Caco-2 (cell line): ENCODE data around the gene LEMD2. TPM values are rescaled to one million over a fixed set of nuclear protein-coding genes. Genes with fewer than 3 reads are reported as not detected.

Experiments used
- BruUV-seq: library from RNA; stranded (reverse); fragments of 400-500 nt; replicated peaks from 2 replicates; lab custom pipeline; 2021; lab: Mats Ljungman, UMichigan
- CTCF ChIA-PET: fragments of 300-600 bp; sonication (Branson Sonifier 250); formaldehyde crosslinking; loops from one replicate; lab custom pipeline; 2022; ENCODE audit warnings: antibody characterized with exemption; lab: Charles Lee
- POLR2A ChIA-PET: fragments of 300-600 bp; sonication (Branson Sonifier 250); formaldehyde crosslinking; loops from one replicate; lab custom pipeline; 2022; ENCODE audit warnings: antibody characterized with exemption; lab: Charles Lee
- DNase-seq, 2 experiments: peaks; one replicate each; pipeline versions ENCODE4 v3.0.0 to v3.0.0-alpha.2; 2020 to 2022
- H3K27me3 ChIP-seq: replicated peaks from 2 replicates; pipeline ENCODE4 v1.6.0; 2011; ENCODE audit warnings: low read length; ENCODE audit not compliant: control insufficient read depth, insufficient read depth
- H3K36me3 ChIP-seq: 2 replicates; pipeline ENCODE4 v1.5.1; 2011; ENCODE audit warnings: low read length; ENCODE audit not compliant: control insufficient read depth, insufficient read depth
- H3K4me1 ChIP-seq: fragments of 250-450 bp; sonication (Bioruptor Pico); 2 replicates; pipeline ENCODE4 v1.5.1; 2020; ENCODE audit warnings: mild to moderate bottlenecking
- H3K4me3 ChIP-seq: 2 replicates; pipeline ENCODE4 v1.5.1; 2011; ENCODE audit warnings: low read depth, mild to moderate bottlenecking, control low read depth, low read length
- H3K9me3 ChIP-seq: fragments of 250-450 bp; sonication (Bioruptor Pico); 2 replicates; pipeline ENCODE4 v1.5.1; 2020; ENCODE audit warnings: mild to moderate bottlenecking, moderate library complexity
- H3K27ac Mint-ChIP-seq: one replicate; pipeline ENCODE4 v1.8.0; 2022; ENCODE audit warnings: mixed read lengths; ENCODE audit not compliant: unreplicated experiment
- H3K27me3 Mint-ChIP-seq: one replicate; pipeline ENCODE4 v1.8.0; 2022; ENCODE audit warnings: mixed read lengths; ENCODE audit not compliant: insufficient read depth, unreplicated experiment
- H3K36me3 Mint-ChIP-seq: one replicate; pipeline ENCODE4 v1.8.0; 2022; ENCODE audit warnings: mild to moderate bottlenecking, mixed read lengths; ENCODE audit not compliant: insufficient read depth, unreplicated experiment
- H3K4me1 Mint-ChIP-seq: one replicate; pipeline ENCODE4 v1.8.0; 2022; ENCODE audit warnings: low read depth, mixed read lengths; ENCODE audit not compliant: unreplicated experiment
- H3K4me3 Mint-ChIP-seq: one replicate; pipeline ENCODE4 v1.8.0; 2022; ENCODE audit warnings: mild to moderate bottlenecking, moderate library complexity, mixed read lengths; ENCODE audit not compliant: unreplicated experiment
- H3K9me3 Mint-ChIP-seq: one replicate; pipeline ENCODE4 v1.8.0; 2022; ENCODE audit warnings: mixed read lengths; ENCODE audit not compliant: unreplicated experiment
- intact Hi-C: fragments of 100-400 bp; cut with micrococcal nuclease; formaldehyde crosslinking; loops from one replicate; pipeline ENCODE4 v1.10.0; 2022; ENCODE audit not compliant: unreplicated experiment
- total RNA-seq: library from RNA; stranded (reverse); gene quantifications from 2 replicates; pipeline ENCODE4 v1.2.3, GENCODE V29; 2022
- TF ChIP-seq, protein P1 (sequence below), 2 experiments: fragments of 200-600 bp in 1 of 2; IDR thresholded peaks; 1 replicate in 1 of 2; 2 replicates in 1 of 2; pipeline versions ENCODE4 v1.5.1 to v1.8.0; 2011 to 2022; ENCODE audit warnings: antibody characterized with exemption in 1 of 2, control low read depth in 1 of 2, inconsistent platforms in 1 of 2, low read depth in 1 of 2, low read length in 1 of 2, mild to moderate bottlenecking in 1 of 2, moderate library complexity in 1 of 2; ENCODE audit not compliant: insufficient read depth in 1 of 2, severe bottlenecking in 1 of 2, unreplicated experiment in 1 of 2

The LEMD2 gene
- total RNA-seq, 1 experiment from 2014 or later, result 53.2 TPM

GRCh38 chr6:33746651-33747100 is 42.3 kb downstream of the LEMD2 start, which contains the start of gene IP6K3:
TSS of gene IP6K3 (minus strand) at chr6:33746905. CDS start at chr6:33735476, 11,429 bp downstream.
- TF ChIP-seq, protein P1, sequence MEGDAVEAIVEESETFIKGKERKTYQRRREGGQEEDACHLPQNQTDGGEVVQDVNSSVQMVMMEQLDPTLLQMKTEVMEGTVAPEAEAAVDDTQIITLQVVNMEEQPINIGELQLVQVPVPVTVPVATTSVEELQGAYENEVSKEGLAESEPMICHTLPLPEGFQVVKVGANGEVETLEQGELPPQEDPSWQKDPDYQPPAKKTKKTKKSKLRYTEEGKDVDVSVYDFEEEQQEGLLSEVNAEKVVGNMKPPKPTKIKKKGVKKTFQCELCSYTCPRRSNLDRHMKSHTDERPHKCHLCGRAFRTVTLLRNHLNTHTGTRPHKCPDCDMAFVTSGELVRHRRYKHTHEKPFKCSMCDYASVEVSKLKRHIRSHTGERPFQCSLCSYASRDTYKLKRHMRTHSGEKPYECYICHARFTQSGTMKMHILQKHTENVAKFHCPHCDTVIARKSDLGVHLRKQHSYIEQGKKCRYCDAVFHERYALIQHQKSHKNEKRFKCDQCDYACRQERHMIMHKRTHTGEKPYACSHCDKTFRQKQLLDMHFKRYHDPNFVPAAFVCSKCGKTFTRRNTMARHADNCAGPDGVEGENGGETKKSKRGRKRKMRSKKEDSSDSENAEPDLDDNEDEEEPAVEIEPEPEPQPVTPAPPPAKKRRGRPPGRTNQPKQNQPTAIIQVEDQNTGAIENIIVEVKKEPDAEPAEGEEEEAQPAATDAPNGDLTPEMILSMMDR (IDR thresholded peaks at IDR 0.05; ENCODE audit: insufficient read depth in 1 of 2, low read depth in 1 of 2, low read length in 1 of 2, severe bottlenecking in 1 of 2, unreplicated experiment in 1 of 2), result no peak
- H3K9me3 ChIP-seq, result no peaks in the 10 kb centered on the region
- H3K4me1 Mint-ChIP-seq, result peaks cover 32% of the 10 kb centered on the region
- CTCF ChIA-PET, result interaction anchor here (0.8 to 1.2 kb wide), 3 partner anchors 15 to 25 kb away, joined by 3 to 6 read pairs (median 4); no protein-coding TSS in a partner anchor
- H3K4me1 ChIP-seq, result peaks cover 27% of the 10 kb centered on the region
- H3K4me3 ChIP-seq, result no peak within 1 kb of the TSS
- DNase-seq, result no peak
- no peaks in the 10 kb centered on the region for H3K36me3 Mint-ChIP-seq
- intact Hi-C loops, result no loop called here
- H3K27me3 Mint-ChIP-seq, result peaks cover 3% of the 10 kb centered on the region
- H3K27ac Mint-ChIP-seq, result no peak within 1 kb of the TSS
- H3K9me3 Mint-ChIP-seq, result no peaks in the 10 kb centered on the region
- POLR2A ChIA-PET, result no interaction called here
- H3K4me3 Mint-ChIP-seq, result no peak within 1 kb of the TSS
- no peaks in the 10 kb centered on the region for H3K36me3 ChIP-seq
- no peaks in the 10 kb centered on the region for H3K27me3 ChIP-seq
- BruUV-seq, result no TSS peak

DNA sequence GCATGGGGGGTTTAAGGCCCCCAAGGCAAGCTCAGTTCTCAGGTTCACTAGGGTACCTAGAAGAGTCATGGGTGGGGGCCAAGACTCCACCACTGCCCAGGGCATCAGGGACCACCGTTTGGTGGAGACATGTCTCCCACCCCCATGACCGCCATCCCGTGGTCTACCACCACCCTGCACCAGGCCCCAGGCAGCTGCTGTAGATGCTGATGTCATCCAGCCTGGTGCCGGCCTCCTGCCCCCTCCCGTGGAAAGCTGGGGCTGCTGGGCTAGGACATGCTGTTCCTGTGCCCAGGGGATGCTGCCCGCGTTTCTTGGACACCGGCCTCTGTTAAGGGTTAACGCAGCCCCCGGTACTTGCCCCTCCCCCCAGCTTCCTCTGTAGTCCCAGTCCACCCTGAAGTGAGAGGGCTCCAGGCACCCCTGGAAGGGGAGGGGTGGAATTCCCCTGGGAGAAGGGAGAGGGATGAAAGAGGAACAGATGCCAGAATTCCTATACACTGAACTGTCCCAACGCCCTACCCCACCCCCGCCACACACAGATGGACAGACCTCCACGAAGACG is 42.8 kb downstream of the LEMD2 start:
- H3K27me3 Mint-ChIP-seq, result peaks cover 3% of the 10 kb centered on the region
- no peak overlapping the region for H3K4me3 ChIP-seq
- H3K4me1 ChIP-seq, result peaks cover 22% of the 10 kb centered on the region
- CTCF ChIA-PET, result interaction anchor here (0.8 to 1.2 kb wide), 5 partner anchors 16 to 156 kb away, joined by 3 to 6 read pairs (median 4); partner anchors contain the start of gene UQCC2
- intact Hi-C loops, result no loop called here
- H3K9me3 Mint-ChIP-seq, result no peaks in the 10 kb centered on the region
- no peaks in the 10 kb centered on the region for H3K36me3 ChIP-seq
- no peak for DNase-seq
- peaks cover 28% of the 10 kb centered on the region for H3K4me1 Mint-ChIP-seq
- H3K4me3 Mint-ChIP-seq, result no peak overlapping the region
- H3K27me3 ChIP-seq, result no peaks in the 10 kb centered on the region
- TF ChIP-seq, protein P1 (IDR thresholded peaks at IDR 0.05; ENCODE audit: insufficient read depth in 1 of 2, low read depth in 1 of 2, low read length in 1 of 2, severe bottlenecking in 1 of 2, unreplicated experiment in 1 of 2), result no peak
- no peaks in the 10 kb centered on the region for H3K9me3 ChIP-seq
- no TSS peak for BruUV-seq
- POLR2A ChIA-PET, result no interaction called here
- no peak overlapping the region for H3K27ac Mint-ChIP-seq
- H3K36me3 Mint-ChIP-seq, result no peaks in the 10 kb centered on the region

DNA sequence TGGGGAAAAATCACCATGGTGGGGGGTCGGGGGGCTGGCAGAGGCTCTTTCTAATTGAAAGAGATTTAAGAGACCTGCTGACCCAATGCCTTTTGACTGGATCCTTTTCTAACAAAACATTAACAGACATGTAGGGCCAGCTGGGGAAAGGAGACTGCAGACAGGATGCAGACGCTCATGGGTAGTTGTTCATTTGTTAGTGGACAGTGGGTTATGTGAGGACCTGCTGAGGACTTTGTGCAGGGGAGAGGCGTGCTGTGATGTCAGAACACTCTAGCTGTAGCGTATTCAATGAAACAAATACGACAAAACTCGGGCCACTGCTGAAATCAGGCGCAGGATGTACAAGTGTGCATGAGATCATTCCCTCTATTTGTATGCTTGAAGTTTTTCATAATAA is 43.4 kb downstream of the LEMD2 start:
- intact Hi-C loops, result no loop called here
- no peak for DNase-seq
- CTCF ChIA-PET, result interaction anchor here (0.8 to 1.2 kb wide), 4 partner anchors 16 to 155 kb away, joined by 3 to 6 read pairs (median 5); partner anchors contain the start of gene UQCC2

More for the DNA sequence above, 43.4 kb downstream of the LEMD2 start:
- BruUV-seq, result no TSS peak
- Histone ChIP-seq H3K36me3 (no peaks in the 10 kb centered on the region), H3K4me1 (peaks cover 16% of the 10 kb centered on the region), H3K27me3 (no peaks in the 10 kb centered on the region), H3K4me3 (no peak overlapping the region), H3K9me3 (no peaks in the 10 kb centered on the region)
- Mint-ChIP-seq H3K27ac (no peak overlapping the region), H3K27me3 (peaks cover 3% of the 10 kb centered on the region), H3K4me3 (no peak overlapping the region), H3K9me3 (no peaks in the 10 kb centered on the region), H3K36me3 (no peaks in the 10 kb centered on the region), H3K4me1 (peaks cover 22% of the 10 kb centered on the region)
- TF ChIP-seq, protein P1 (IDR thresholded peaks at IDR 0.05; ENCODE audit: insufficient read depth in 1 of 2, low read depth in 1 of 2, low read length in 1 of 2, severe bottlenecking in 1 of 2, unreplicated experiment in 1 of 2), result no peak
- POLR2A ChIA-PET, result no interaction called here
